HEK293 (cell line): Measurements from ENCODE around the gene AKT1.

Source experiments
- KLF16 ChIP-seq: fragments of 450-650 bp; formaldehyde crosslinking; IDR thresholded peaks from 2 replicates; pipeline ENCODE4 v1.5.1; 2017; ENCODE audit warnings: missing biosample characterization, missing genetic modification characterization
- SCRT1 ChIP-seq: fragments of 450-650 bp; formaldehyde crosslinking; IDR thresholded peaks from 2 replicates; pipeline ENCODE4 v1.5.1; 2016; ENCODE audit warnings: missing biosample characterization, missing genetic modification characterization, borderline replicate concordance
- SP7 ChIP-seq: fragments of 450-650 bp; formaldehyde crosslinking; IDR thresholded peaks from 2 replicates; pipeline ENCODE4 v1.5.1; 2016; ENCODE audit warnings: missing biosample characterization, missing genetic modification characterization
- ZBTB1 ChIP-seq: fragments of 450-650 bp; formaldehyde crosslinking; IDR thresholded peaks from 2 replicates; pipeline ENCODE4 v1.5.1; 2016; ENCODE audit warnings: missing biosample characterization, missing genetic modification characterization
- ZBTB17 ChIP-seq: fragments of 450-650 bp; formaldehyde crosslinking; IDR thresholded peaks from 2 replicates; pipeline ENCODE4 v1.5.1; 2016; ENCODE audit warnings: missing biosample characterization, missing genetic modification characterization
- ZBTB8A ChIP-seq: fragments of 450-650 bp; formaldehyde crosslinking; IDR thresholded peaks from 2 replicates; pipeline ENCODE4 v1.5.1; 2016; ENCODE audit warnings: missing biosample characterization, missing genetic modification characterization
- ZEB2 ChIP-seq: fragments of 450-650 bp; formaldehyde crosslinking; IDR thresholded peaks from 2 replicates; pipeline ENCODE4 v1.5.1; 2016; ENCODE audit warnings: missing biosample characterization, missing genetic modification characterization
- ZNF10 ChIP-seq: fragments of 450-650 bp; formaldehyde crosslinking; IDR thresholded peaks from 2 replicates; pipeline ENCODE4 v1.5.1; 2017; ENCODE audit warnings: missing biosample characterization, missing genetic modification characterization
- ZNF18 ChIP-seq: fragments of 450-650 bp; formaldehyde crosslinking; IDR thresholded peaks from 2 replicates; pipeline ENCODE4 v1.5.1; 2016; ENCODE audit warnings: missing biosample characterization, missing genetic modification characterization
- ZNF2 ChIP-seq: fragments of 450-650 bp; formaldehyde crosslinking; IDR thresholded peaks from 2 replicates; pipeline ENCODE4 v1.5.1; 2016; ENCODE audit warnings: missing biosample characterization, missing genetic modification characterization
- ZNF202 ChIP-seq: fragments of 450-650 bp; formaldehyde crosslinking; IDR thresholded peaks from 2 replicates; pipeline ENCODE4 v1.5.1; 2016; ENCODE audit warnings: missing biosample characterization, missing genetic modification characterization, borderline replicate concordance
- ZNF223 ChIP-seq: fragments of 450-650 bp; formaldehyde crosslinking; IDR thresholded peaks from 2 replicates; pipeline ENCODE4 v1.5.1; 2016; ENCODE audit warnings: missing biosample characterization, missing genetic modification characterization
- ZNF335 ChIP-seq: fragments of 450-650 bp; formaldehyde crosslinking; conservative IDR thresholded peaks from 2 replicates; pipeline ENCODE4 v1.5.1; 2016; ENCODE audit warnings: missing biosample characterization, missing genetic modification characterization
- ZNF449 ChIP-seq: fragments of 450-650 bp; formaldehyde crosslinking; IDR thresholded peaks from 2 replicates; pipeline ENCODE4 v1.5.1; 2017; ENCODE audit warnings: missing biosample characterization, mild to moderate bottlenecking, missing genetic modification characterization, moderate library complexity
- ZNF513 ChIP-seq: fragments of 450-650 bp; IDR thresholded peaks from 2 replicates; pipeline ENCODE4 v1.5.1; 2018; ENCODE audit warnings: missing biosample characterization, missing genetic modification characterization
- ZNF514 ChIP-seq: fragments of 450-650 bp; formaldehyde crosslinking; IDR thresholded peaks from 2 replicates; pipeline ENCODE4 v1.5.1; 2016; ENCODE audit warnings: missing biosample characterization, missing genetic modification characterization
- ZNF518A ChIP-seq: fragments of 450-650 bp; formaldehyde crosslinking; conservative IDR thresholded peaks from 2 replicates; pipeline ENCODE4 v1.5.1; 2016; ENCODE audit warnings: low read depth, missing biosample characterization, missing genetic modification characterization
- ZNF548 ChIP-seq: fragments of 450-650 bp; formaldehyde crosslinking; IDR thresholded peaks from 2 replicates; pipeline ENCODE4 v1.5.1; 2016; ENCODE audit warnings: missing biosample characterization, missing genetic modification characterization
- ZNF600 ChIP-seq: fragments of 450-650 bp; formaldehyde crosslinking; IDR thresholded peaks from 2 replicates; pipeline ENCODE4 v1.5.1; 2016; ENCODE audit warnings: missing biosample characterization, missing genetic modification characterization
- ZNF621 ChIP-seq: fragments of 450-650 bp; formaldehyde crosslinking; IDR thresholded peaks from 2 replicates; pipeline ENCODE4 v1.5.1; 2017; ENCODE audit warnings: missing biosample characterization, missing genetic modification characterization
- ZNF777 ChIP-seq: fragments of 450-650 bp; formaldehyde crosslinking; IDR thresholded peaks from 2 replicates; pipeline ENCODE4 v1.5.1; 2017; ENCODE audit warnings: missing biosample characterization, missing genetic modification characterization, borderline replicate concordance
- ZNF837 ChIP-seq: fragments of 450-650 bp; formaldehyde crosslinking; IDR thresholded peaks from 2 replicates; pipeline ENCODE4 v1.5.1; 2016; ENCODE audit warnings: missing biosample characterization, missing genetic modification characterization
- ZXDB ChIP-seq: fragments of 450-650 bp; formaldehyde crosslinking; IDR thresholded peaks from 2 replicates; pipeline ENCODE4 v1.5.1; 2016; ENCODE audit warnings: missing biosample characterization, missing genetic modification characterization
- TF ChIP-seq, protein P1 (sequence below): fragments of 450-650 bp; formaldehyde crosslinking; IDR thresholded peaks from 2 replicates; pipeline ENCODE4 v1.5.1; 2016; ENCODE audit warnings: missing biosample characterization, missing genetic modification characterization
- TF ChIP-seq, protein P2 (sequence below): fragments of 450-650 bp; formaldehyde crosslinking; IDR thresholded peaks from 2 replicates; pipeline ENCODE4 v1.5.1; 2016; ENCODE audit warnings: missing biosample characterization, missing genetic modification characterization
- TF ChIP-seq, protein P3 (sequence below): fragments of 450-650 bp; formaldehyde crosslinking; IDR thresholded peaks from 2 replicates; pipeline ENCODE4 v1.5.1; 2016; ENCODE audit warnings: missing biosample characterization, missing genetic modification characterization

Gene AKT1

GRCh38 chr14:104752735-104753527 lies 42.6 kb downstream of the AKT1 start, which contains the start of gene SIVA1 (continued):
- TF ChIP-seq ZNF18 (tag by site-specific recombination) (no peak), ZBTB17 (tag by site-specific recombination) (peak; percentile 68), ZNF548 (tag by site-specific recombination) (no peak), KLF16 (tag by site-specific recombination) (peak; percentile 54), ZXDB (peak; percentile 97), ZNF335 (peak; percentile 94), ZNF777 (no peak; the same call in 1 of the 2 replicates), ZNF518A (tag by site-specific recombination) (no peak), ZBTB1 (0 out of 2 replicates have a peak, but pooled peaks have one; percentile 20), ZNF621 (no peak), ZNF202 (tag by site-specific recombination) (no peak), ZNF2 (tag by site-specific recombination) (peak; percentile 33; the same call in 1 of the 2 replicates), ZBTB8A (peak; percentile 87), SCRT1 (tag by site-specific recombination) (no peak), ZNF10 (tag by site-specific recombination) (peak; percentile 42; the same call in 1 of the 2 replicates), ZNF513 (tag by site-specific recombination) (no peak), ZNF449 (tag by site-specific recombination) (no peak), ZEB2 (tag by site-specific recombination) (peak; percentile 78), ZNF223 (tag by site-specific recombination) (0 out of 2 replicates have a peak, but pooled peaks have one; percentile 11), ZNF514 (tag by site-specific recombination) (no peak), ZNF600 (tag by site-specific recombination) (peak; percentile 62; the same call in 1 of the 2 replicates), SP7 (peak; percentile 73), ZNF837 (tag by site-specific recombination) (no peak)
- TF ChIP-seq, protein P1, sequence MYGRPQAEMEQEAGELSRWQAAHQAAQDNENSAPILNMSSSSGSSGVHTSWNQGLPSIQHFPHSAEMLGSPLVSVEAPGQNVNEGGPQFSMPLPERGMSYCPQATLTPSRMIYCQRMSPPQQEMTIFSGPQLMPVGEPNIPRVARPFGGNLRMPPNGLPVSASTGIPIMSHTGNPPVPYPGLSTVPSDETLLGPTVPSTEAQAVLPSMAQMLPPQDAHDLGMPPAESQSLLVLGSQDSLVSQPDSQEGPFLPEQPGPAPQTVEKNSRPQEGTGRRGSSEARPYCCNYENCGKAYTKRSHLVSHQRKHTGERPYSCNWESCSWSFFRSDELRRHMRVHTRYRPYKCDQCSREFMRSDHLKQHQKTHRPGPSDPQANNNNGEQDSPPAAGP (tag by site-specific recombination) = 0 out of 2 replicates have a peak, but pooled peaks have one; percentile 13
- TF ChIP-seq, protein P2, sequence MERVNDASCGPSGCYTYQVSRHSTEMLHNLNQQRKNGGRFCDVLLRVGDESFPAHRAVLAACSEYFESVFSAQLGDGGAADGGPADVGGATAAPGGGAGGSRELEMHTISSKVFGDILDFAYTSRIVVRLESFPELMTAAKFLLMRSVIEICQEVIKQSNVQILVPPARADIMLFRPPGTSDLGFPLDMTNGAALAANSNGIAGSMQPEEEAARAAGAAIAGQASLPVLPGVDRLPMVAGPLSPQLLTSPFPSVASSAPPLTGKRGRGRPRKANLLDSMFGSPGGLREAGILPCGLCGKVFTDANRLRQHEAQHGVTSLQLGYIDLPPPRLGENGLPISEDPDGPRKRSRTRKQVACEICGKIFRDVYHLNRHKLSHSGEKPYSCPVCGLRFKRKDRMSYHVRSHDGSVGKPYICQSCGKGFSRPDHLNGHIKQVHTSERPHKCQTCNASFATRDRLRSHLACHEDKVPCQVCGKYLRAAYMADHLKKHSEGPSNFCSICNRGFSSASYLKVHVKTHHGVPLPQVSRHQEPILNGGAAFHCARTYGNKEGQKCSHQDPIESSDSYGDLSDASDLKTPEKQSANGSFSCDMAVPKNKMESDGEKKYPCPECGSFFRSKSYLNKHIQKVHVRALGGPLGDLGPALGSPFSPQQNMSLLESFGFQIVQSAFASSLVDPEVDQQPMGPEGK (tag by site-specific recombination) = peak; percentile 89
- TF ChIP-seq, protein P3, sequence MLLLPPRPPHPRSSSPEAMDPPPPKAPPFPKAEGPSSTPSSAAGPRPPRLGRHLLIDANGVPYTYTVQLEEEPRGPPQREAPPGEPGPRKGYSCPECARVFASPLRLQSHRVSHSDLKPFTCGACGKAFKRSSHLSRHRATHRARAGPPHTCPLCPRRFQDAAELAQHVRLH (tag by site-specific recombination) = peak; percentile 64; the same call in 1 of the 2 replicates
